COLO829 (cell line): ENCODE measurements around the gene ARFGAP3.
"Not testable (repeated sequence)": the region's sequence is repeated elsewhere in the genome, so short reads cannot be mapped to it uniquely, and the experiment has no call there.

Experiments
- DNase-seq: peaks from one replicate; pipeline ENCODE4 v3.0.0; 2012; ENCODE audit warnings: low spot score

Gene ARFGAP3

DNA sequence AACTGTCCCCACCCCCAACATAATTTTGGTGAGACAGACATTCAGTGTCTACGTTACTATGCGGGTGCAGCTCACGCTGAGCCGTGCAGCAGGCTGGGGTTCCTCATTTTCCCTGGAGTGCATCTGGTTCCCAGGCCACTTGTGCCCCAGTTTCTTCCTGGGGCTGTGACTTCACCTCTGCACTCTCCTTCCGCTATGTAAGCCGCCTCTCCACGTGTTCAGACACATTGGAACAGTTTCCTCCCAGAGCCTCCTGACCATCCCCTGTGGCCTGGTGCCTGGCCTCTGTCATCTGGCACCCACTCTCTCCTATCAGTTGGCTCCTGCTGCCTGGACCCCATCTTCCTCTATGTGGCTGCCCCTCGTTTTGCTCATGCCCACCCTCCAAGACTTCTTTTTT lies 90.2 kb downstream of the ARFGAP3 start:
- DNase-seq: no peak

DNA sequence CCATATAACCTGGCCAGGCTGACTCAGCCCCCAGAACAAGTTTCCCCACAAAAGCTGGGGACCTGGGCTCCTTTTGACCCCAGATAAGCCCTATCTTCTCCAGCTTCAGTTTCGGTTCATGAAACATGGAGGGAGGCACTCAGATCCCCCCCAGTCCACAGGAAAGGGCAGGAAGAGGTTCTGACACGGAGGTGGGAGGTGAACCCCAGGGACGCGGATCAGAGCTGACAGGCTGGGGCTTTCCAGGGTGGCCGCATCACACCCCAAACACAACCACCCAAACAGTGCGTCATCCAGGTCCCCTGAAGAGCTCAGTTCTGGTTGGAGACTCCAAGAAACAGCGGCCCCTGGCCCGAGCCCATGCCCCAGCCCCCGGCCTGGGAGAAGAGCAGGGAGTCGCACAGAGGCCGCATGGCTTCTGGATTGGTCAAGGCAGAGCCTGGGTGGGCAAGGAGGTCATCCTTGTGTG lies 92.1 kb downstream of the ARFGAP3 start:
- DNase-seq: no peak

- no peak for DNase-seq
Observed at GRCh38 chr22:42763965-42764480, 93.0 kb downstream of the ARFGAP3 start.

DNA sequence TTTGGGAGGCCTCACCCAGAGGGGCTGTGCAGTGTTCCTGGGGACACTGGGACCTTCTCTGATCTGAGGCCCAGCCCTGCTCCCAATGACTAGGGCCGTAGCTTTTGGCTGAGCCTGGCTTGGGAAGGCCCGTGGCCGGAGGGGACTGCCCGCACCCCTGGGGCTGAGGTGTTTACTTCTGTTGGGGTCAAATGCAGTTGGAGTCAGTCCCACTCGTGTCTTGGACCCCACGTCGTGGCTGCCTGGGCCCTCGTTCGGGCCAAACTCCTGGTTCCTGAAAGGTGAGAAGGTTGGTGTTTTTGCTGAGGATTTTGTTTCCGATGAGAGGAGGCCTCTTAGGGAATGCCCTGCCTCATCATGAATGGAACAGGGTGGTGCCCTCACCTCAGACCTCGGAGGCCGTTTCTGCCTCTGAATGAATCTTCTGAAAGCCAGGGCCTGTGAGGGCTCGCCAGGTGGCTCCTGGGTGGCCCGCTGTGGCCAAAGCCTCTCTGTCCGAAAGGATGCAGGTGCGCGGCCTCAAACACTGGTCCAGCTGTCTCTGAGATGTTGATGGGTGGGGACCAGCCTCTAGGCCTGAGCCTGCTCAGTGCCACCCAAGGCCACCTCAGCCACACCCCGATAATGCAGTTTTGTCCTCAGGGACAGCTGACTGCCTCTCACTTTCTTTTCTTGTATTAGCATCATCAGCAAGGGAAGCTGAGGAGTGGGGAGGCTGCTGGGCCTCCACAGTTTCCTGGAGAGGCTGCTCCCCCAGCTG lies 96.1 kb downstream of the ARFGAP3 start:
- DNase-seq: no peak

GRCh38 chr22:42758931-42759629 lies 98.0 kb downstream of the ARFGAP3 start:
- no peak for DNase-seq

DNA sequence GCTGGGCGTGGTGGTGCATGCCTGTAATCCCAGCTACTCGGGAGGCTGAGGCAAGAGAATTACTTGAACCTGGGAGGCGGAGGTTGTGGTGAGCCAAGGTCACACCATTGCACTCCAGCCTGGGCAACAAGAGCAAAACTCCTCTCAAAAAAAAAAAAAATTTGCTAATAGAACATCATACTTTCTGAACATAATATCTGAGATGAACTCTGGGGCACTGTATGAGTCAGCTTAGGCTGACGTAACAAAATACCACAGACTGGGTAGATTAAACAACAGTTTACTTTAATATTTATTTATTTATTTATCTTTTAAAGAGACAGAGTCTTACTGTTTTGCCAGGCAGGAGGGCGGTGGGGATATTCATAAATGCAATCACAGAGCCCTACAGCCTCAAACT lies 101.5 kb downstream of the ARFGAP3 start:
- peak; percentile 57 for DNase-seq

DNA sequence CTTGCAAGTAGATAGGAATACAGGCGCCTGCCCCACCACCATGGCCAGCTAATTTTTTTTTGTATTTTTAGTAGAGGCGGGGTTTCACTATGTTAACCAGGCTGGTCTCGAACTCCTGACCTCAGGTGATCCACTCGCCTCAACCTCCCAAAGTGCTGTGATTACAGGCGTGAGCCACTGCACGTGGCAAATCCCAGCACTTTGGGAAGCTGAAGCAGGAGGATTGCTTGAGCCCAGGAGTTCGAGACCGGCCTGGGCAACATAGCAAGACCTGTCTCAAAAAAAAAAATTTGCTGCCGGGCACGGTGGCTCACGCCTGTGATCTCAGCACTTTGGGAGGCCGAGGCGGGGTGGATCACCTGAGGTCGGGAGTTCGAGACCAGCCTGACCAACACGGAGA lies 102.0 kb downstream of the ARFGAP3 start:
- not testable (repeated sequence) for DNase-seq

DNA sequence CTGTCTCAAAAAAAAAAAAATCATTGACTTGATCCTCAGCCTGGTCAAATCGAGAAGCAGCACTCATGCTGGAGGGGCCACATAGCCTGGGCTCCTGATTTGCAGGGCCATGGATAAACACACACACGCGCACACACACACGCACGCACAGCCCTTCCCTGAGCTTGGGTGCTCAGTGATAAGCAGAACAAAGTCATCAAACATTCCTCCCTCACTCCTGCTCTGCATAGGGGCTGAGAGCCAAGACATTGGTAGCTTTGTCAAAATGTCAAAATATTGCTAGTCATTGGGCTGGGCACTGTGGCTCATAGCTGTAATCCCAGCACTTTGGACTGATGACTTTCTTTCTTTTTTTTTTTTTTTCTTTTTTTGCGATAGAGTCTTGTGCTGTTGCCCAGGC lies 102.4 kb downstream of the ARFGAP3 start:
- peak; percentile 54 for DNase-seq

GRCh38 chr22:42752912-42753311 lies 104.2 kb downstream of the ARFGAP3 start:
- DNase-seq: no peak

DNA sequence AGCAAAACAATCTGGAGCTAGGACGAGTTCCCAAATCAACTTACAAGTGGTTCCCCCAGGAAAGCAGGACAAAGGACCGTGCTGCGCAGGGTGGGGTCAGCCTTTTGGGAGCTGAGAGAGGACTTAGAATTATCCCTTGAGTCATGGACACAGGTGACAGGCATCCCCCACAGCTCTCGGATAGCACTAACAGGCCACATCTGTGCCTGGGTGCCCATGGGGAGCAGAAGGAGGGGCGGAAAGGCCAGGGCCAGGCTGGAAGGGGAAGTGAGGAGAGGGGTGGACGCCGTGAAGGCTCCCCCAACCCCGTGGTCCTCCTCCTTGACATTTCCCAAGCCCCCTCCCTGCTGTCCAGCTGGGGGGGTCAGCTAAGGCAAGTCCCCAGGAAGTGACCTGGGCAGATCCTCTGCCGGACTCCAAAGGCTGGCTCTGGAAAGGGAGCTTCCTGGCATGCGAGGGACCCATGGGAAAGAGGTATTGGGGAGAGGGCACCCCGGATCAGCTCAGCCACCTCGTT lies 104.8 kb downstream of the ARFGAP3 start:
- no peak for DNase-seq

DNA sequence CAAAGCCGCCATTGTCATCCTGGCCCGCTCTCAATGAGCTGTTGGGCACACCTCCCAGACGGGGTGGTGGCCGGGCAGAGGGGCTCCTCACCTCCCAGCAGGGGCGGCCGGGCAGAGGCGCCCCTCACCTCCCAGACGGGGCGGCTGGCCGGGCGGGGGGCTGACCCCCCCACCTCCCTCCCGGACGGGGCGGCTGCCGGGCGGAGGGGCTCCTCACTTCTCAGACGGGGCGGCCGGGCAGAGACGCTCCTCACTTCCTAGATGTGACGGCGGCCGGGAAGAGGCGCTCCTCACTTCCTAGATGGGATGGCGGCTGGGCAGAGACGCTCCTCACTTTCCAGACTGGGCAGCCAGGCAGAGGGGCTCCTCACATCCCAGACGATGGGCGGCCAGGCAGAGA lies 106.7 kb downstream of the ARFGAP3 start:
- DNase-seq: not testable (repeated sequence)

DNA sequence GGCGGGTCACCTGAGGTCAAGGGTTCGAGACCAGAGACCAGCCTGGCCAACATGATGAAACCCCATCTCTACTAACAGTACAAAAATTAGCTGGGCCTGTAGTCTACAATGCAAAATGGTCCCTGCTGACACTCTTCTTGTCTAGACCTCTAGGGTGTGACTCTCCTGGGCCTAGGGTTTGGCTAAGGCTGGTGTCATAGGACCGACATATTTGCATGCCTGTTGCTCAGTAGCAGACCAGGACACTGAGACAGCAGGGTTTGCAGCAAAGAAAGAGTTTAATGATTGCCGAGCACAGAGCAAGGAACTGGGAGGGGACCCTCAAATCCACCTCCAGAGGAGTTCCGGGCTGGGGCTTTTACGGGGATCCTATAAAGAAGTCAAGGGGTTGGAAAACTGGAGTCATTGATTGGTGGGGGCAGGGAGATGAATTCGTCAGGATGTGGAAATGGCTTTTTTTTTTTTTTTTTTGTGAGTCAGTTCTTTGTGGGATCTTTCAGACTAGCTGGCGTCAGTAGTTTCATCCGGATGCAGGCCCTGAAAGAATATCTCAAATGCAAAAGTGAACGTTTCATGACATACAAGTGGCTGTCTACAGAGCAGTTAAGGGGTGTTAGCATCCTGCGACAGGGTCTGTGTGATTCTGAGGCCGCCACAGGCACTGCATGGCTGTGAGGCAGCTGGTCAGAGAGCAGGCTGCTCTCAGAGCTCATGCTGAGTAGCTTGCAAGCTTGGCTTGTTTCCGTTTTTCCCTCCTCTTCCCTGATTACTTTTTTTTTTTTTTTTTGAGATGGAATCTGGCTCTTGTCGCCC lies 109.2 kb downstream of the ARFGAP3 start:
- DNase-seq: peak; percentile 83
